Activated CD8-positive, alpha-beta memory T cell treated with anti-CD3 and anti-CD28 coated beads, Interleukin-2, amount 50 U/mL, for 1 hour (primary cell): Measurements from ENCODE around the gene ADCY5.

ENCODE experiments used
- DNase-seq: peaks from one replicate; pipeline ENCODE4 v3.0.0-alpha.2; 2020; ENCODE audit errors: extremely low read depth

ADCY5 gene

GRCh38 chr3:123301331-123302184 lies 147.3 kb downstream of the ADCY5 start:
- no peak for DNase-seq

- DNase-seq = no peak
Observed at GRCh38 chr3:123300583-123300982, 148.3 kb downstream of the ADCY5 start.

- DNase-seq = no peak
Observed at GRCh38 chr3:123300056-123300455, 148.8 kb downstream of the ADCY5 start.

GRCh38 chr3:123299581-123299980 lies 149.3 kb downstream of the ADCY5 start:
- no peak for DNase-seq

GRCh38 chr3:123298903-123299302 lies 150.0 kb downstream of the ADCY5 start:
- no peak for DNase-seq

- no peak for DNase-seq
Observed at GRCh38 chr3:123297627-123297899, 151.3 kb downstream of the ADCY5 start.

GRCh38 chr3:123296836-123297626 lies 151.9 kb downstream of the ADCY5 start:
- DNase-seq = no peak

- no peak for DNase-seq
Observed at GRCh38 chr3:123296261-123296660, 152.6 kb downstream of the ADCY5 start.

- DNase-seq = no peak
Observed at GRCh38 chr3:123295901-123296250, 153.0 kb downstream of the ADCY5 start.

GRCh38 chr3:123295171-123295900 lies 153.6 kb downstream of the ADCY5 start:
- DNase-seq = no peak

- no peak for DNase-seq
Observed at GRCh38 chr3:123294296-123294938, 154.5 kb downstream of the ADCY5 start.

GRCh38 chr3:123292321-123293310 lies 156.3 kb downstream of the ADCY5 start:
- DNase-seq = no peak

GRCh38 chr3:123291404-123291803 lies 157.5 kb downstream of the ADCY5 start:
- DNase-seq = no peak

- no peak for DNase-seq
Observed at GRCh38 chr3:123290962-123291361, 157.9 kb downstream of the ADCY5 start.

- DNase-seq = no peak
Observed at GRCh38 chr3:123290107-123290930, 158.6 kb downstream of the ADCY5 start.

- no peak for DNase-seq
Observed at GRCh38 chr3:123289391-123290106, 159.3 kb downstream of the ADCY5 start.

GRCh38 chr3:123287962-123288302 lies 161.0 kb downstream of the ADCY5 start:
- DNase-seq = no peak

GRCh38 chr3:123287051-123287961 lies 161.6 kb downstream of the ADCY5 start:
- DNase-seq = no peak
